Kidney (tissue), 14 donors: ENCODE data around the gene PCIF1. TPM values are rescaled to one million over a fixed set of nuclear protein-coding genes. Genes with fewer than 3 reads are reported as not detected.

Experiments
- DNase-seq, 5 donors: peaks; one replicate each; pipeline ENCODE4 v3.0.0-alpha.2; 2013 to 2020
- FAIRE-seq: peaks from 2 replicates; lab custom pipeline; 2012; peaks lifted over from hg19 to GRCh38; lab: Jason Lieb, UNC
- H3K27ac ChIP-seq, 2 donors: one replicate each; pipeline ENCODE4 v1.7.0; 2013; ENCODE audit warnings: low read depth in 2 of 2, low read length in 2 of 2, inconsistent platforms in 1 of 2
- H3K27me3 ChIP-seq: one replicate; pipeline ENCODE4 v1.7.1; 2013; ENCODE audit warnings: low read length, inconsistent platforms; ENCODE audit not compliant: control insufficient read depth, insufficient read depth
- H3K36me3 ChIP-seq, 3 donors: one replicate each; pipeline versions ENCODE4 v1.7.0 to v1.7.1; 2013; ENCODE audit warnings: low read length in 3 of 3, control low read depth in 1 of 3, inconsistent platforms in 1 of 3; ENCODE audit not compliant: insufficient read depth in 3 of 3, control insufficient read depth in 2 of 3
- H3K4me1 ChIP-seq, 3 donors: one replicate each; pipeline versions ENCODE4 v1.7.0 to v1.7.1; 2013; ENCODE audit warnings: low read length in 3 of 3, inconsistent platforms in 1 of 3, low read depth in 1 of 3; ENCODE audit not compliant: control insufficient read depth in 2 of 3, insufficient read depth in 2 of 3
- H3K4me3 ChIP-seq, 3 donors: one replicate each; pipeline versions ENCODE4 v1.7.0 to v1.8.1; 2013; ENCODE audit warnings: low read length in 3 of 3, control low read depth in 1 of 3, inconsistent platforms in 1 of 3
- H3K9ac ChIP-seq, 3 donors: one replicate each; pipeline versions ENCODE4 v1.7.0 to v1.7.1; 2013; ENCODE audit warnings: low read length in 3 of 3, control low read depth in 1 of 3, inconsistent platforms in 1 of 3
- H3K9me3 ChIP-seq, 3 donors: one replicate each; pipeline versions ENCODE4 v1.7.0 to v1.7.1; 2013; ENCODE audit warnings: low read length in 3 of 3, control low read depth in 1 of 3, inconsistent platforms in 1 of 3; ENCODE audit not compliant: control insufficient read depth in 2 of 3, insufficient read depth in 1 of 3
- intact Hi-C: fragments of 100-400 bp; cut with DNase I; formaldehyde crosslinking; loops from one replicate; pipeline ENCODE4 v1.11.1; 2022
- polyA plus RNA-seq: library from polyadenylated mRNA; stranded (reverse); fragments of 350-450 nt; fragmentation: Illumina TruSeq; extraction: RNeasy Lipid Tissue Mini Kit (QIAGEN cat#74804); gene quantifications from one replicate; pipeline ENCODE4 v1.2.3, GENCODE V29; 2014; ENCODE audit warnings: low read depth, low replicate concordance; ENCODE audit not compliant: insufficient read depth
- total RNA-seq: library from RNA; stranded (reverse); fragmentation: NEBNext Ultra II Directional; extraction: Animal tissue kit (Norgen Biotek cat#: 25700); gene quantifications from one replicate; pipeline ENCODE4 v1.2.1, GENCODE V29; 2021
- TF ChIP-seq, protein P1 (sequence below): IDR thresholded peaks from 3 replicates; pipeline ENCODE4 v1.5.1; 2012; ENCODE audit warnings: mild to moderate bottlenecking, moderate library complexity, borderline replicate concordance; ENCODE audit not compliant: insufficient read depth; ENCODE audit errors: extremely low read depth
- donor health status: control.
- donor health status: control.
- donor health status: control.
- donor health status: control.
- donor health status: control.
- donor health status: DM: yes; HTN: yes; CAD: no.
- donor health status: Normal renal cell carcinoma (clear cell type).

The PCIF1 gene
- total and polyA plus RNA-seq, 2 donors from 2014 or later, result 27.4 to 43.1 TPM

DNA sequence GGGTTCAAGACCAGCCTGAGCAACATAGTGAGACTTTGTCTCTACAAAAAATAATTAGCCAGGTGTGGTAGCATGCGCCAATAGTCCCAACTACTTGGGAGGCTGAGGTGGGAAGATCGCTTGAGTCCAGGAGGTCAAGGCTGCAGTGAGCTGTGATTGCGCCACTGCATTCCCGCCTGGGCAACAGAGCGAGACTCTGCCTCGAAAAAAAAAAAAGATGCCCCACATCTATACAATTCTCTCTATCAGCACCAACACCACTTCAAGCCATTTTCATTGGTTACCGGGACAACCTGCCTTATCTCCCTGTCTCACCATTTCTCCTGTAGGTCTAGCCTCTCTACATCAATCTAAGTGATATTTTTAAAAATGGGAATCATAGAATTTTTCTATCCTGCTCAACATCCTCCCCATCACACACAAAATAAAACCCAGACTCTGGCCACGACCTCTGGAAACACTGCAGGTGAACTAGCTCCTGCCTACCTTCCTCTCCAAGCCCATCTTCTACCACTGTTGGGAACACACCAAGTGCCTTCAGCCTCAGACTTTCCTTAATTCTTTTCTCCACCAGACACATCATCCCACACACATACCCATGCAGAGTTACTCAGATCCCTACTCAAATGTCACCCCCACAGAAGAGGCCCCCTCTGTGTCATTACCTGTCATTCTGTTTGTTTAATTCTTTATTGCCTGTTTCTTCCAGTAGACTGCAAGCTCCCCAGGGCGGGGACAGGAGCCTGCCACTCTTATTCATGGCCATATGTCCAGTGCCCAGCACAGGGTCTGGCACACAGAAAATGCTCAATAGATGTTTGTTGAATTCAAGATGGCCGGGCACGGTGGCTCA, 12.9 kb upstream of the PCIF1 start:
- Histone ChIP-seq H3K36me3 (no peaks in the 10 kb centered on the region), H3K27me3 (no peaks in the 10 kb centered on the region), H3K27ac (peak overlapping the region in 1 of 2 donors; percentile 3), H3K9ac (no peak overlapping the region), H3K4me1 (peaks cover 0 to 19% (median 12%) of the 10 kb centered on the region in 3 donors), H3K9me3 (no peaks in the 10 kb centered on the region), H3K4me3 (no peak overlapping the region)
- DNase-seq, result peak in 3 of 5 donors; percentile 41 to 57 (median 53)
- intact Hi-C loops, result no loop called here
- FAIRE-seq, result no peak
- TF ChIP-seq, protein P1, sequence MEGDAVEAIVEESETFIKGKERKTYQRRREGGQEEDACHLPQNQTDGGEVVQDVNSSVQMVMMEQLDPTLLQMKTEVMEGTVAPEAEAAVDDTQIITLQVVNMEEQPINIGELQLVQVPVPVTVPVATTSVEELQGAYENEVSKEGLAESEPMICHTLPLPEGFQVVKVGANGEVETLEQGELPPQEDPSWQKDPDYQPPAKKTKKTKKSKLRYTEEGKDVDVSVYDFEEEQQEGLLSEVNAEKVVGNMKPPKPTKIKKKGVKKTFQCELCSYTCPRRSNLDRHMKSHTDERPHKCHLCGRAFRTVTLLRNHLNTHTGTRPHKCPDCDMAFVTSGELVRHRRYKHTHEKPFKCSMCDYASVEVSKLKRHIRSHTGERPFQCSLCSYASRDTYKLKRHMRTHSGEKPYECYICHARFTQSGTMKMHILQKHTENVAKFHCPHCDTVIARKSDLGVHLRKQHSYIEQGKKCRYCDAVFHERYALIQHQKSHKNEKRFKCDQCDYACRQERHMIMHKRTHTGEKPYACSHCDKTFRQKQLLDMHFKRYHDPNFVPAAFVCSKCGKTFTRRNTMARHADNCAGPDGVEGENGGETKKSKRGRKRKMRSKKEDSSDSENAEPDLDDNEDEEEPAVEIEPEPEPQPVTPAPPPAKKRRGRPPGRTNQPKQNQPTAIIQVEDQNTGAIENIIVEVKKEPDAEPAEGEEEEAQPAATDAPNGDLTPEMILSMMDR, result no peak

DNA sequence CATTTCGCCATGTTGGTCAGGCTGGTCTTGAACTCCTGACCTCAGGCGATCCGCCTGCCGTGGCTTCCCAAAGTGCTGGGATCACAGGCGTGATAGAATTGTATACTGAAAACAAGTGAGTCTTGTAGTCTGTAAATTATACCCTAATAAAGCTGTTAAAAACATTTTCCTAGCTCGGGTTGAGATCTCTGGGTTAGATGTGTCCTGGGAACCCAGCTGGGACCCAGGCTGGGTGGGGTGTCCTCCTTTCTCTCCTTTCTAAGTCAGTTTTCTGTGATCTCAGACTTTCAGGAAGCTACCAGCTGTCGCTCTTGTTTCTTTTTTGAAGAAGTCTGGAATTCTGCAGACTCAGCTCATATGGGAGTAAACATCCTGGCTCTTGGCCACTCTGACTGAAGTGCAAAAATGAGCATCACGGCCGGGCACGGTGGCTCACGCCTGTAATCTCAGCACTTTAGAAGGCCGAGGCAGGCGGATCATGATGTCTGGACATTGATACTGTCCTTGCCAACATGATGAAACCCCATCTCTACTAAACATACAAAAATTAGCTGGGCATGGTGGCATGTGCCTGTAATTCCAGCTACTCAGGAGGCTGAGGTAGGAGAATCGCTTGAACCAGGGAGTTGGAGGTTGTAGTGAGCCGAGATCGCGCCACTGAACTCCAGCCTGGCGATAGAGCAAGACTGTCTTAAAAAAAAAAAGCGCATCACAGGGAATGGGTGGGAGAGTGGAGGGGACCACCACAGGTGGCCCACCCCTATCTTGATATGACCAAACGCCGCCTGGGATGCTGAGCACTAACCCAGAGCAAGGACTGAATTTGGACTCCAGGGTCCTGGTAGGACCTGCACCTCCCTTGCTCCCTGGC, 9.9 kb upstream of the PCIF1 start:
- peak overlapping the region in 1 of 3 donors; percentile 32 for H3K4me3 ChIP-seq
- no peaks in the 10 kb centered on the region for H3K9me3 ChIP-seq
- no peaks in the 10 kb centered on the region for H3K27me3 ChIP-seq
- intact Hi-C loops, result no loop called here
- H3K4me1 ChIP-seq, result peaks cover 0 to 15% (median 12%) of the 10 kb centered on the region in 3 donors
- H3K36me3 ChIP-seq, result no peaks in the 10 kb centered on the region
- TF ChIP-seq, protein P1, result no peak
- FAIRE-seq, result no peak
- peak in 3 of 5 donors; percentile 47 to 88 (median 69) for DNase-seq
- H3K9ac ChIP-seq, result peak overlapping the region in 1 of 3 donors; percentile 12
- H3K27ac ChIP-seq, result peak overlapping the region; percentile 37 to 90

DNA sequence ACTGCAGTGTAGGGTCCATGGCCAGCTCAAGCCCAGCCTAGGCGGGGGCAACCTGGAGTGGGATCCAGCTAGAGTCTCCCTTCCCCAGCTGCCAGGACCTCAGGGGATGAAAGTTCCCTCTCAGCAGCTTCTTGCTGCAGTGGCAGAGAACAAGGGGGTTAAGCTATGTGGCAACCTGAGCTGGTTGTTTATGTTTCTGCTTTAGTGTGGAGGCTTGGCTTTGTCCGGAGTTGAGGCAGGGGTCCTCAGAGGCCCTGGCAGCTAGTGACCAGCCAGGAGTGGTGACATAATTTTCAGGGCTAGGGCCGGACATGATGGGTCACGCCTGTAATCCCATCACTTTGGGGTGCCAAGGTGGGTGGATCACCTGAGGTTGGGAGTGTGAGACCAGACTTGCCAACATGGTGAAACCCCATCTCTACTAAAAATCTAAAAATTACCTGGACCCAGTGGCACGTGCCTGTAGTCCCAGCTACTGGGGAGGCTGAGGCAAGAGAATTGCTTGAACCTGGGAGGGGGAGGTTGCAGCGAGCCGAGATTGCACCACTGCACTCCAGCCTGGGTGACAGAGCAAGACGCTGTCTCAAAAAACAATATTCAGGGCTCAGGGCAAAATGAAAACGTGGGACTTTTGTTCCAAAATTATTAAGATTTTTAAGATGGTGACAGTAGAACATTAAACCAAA, 8.5 kb upstream of the PCIF1 start:
- Histone ChIP-seq H3K27me3 (no peaks in the 10 kb centered on the region), H3K4me3 (no peak overlapping the region), H3K9me3 (no peaks in the 10 kb centered on the region), H3K4me1 (peaks cover 0 to 6% (median 5%) of the 10 kb centered on the region in 3 donors), H3K9ac (no peak overlapping the region), H3K36me3 (no peaks in the 10 kb centered on the region), H3K27ac (peak overlapping the region in 1 of 2 donors; percentile 90)
- TF ChIP-seq, protein P1, result no peak
- FAIRE-seq (no peak), DNase-seq (peak in 3 of 5 donors; percentile 49 to 59 (median 54))
- intact Hi-C loops, result no loop called here
